T-helper 17 cell (primary cell): ENCODE results near the gene DNAJC2. TPM values are rescaled to one million over a fixed set of nuclear protein-coding genes. Genes with fewer than 3 reads are reported as not detected.
"Not testable (repeated sequence)": the region's sequence is repeated elsewhere in the genome, so short reads cannot be mapped to it uniquely, and the experiment has no call there.

Experiments
- ATAC-seq: fragments of 150-1000 bp; cut with Tn5 transposase; 2 replicates; pipeline ENCODE4 v1.10.0; 2021; ENCODE audit warnings: mild to moderate bottlenecking, moderate library complexity
- DNase-seq, 3 donors: peaks; one replicate each; pipeline versions ENCODE4 v3.0.0 to v3.0.0-alpha.2; 2020 to 2021
- H3K9me3 ChIP-seq: one replicate; pipeline ENCODE4 v1.7.0; 2013; ENCODE audit warnings: low read length, mild to moderate bottlenecking; ENCODE audit not compliant: control insufficient read depth, poor library complexity, severe bottlenecking
- H3K27ac Mint-ChIP-seq: one replicate; pipeline ENCODE4 v1.8.0; 2022; ENCODE audit warnings: mild to moderate bottlenecking, moderate library complexity, mixed read lengths
- H3K27me3 Mint-ChIP-seq: one replicate; pipeline ENCODE4 v1.8.0; 2022; ENCODE audit warnings: mixed read lengths
- H3K36me3 Mint-ChIP-seq: one replicate; pipeline ENCODE4 v1.8.0; 2022; ENCODE audit warnings: low read depth, mixed read lengths
- H3K4me1 Mint-ChIP-seq: one replicate; pipeline ENCODE4 v1.8.0; 2022; ENCODE audit warnings: mild to moderate bottlenecking, mixed read lengths
- H3K4me3 Mint-ChIP-seq: one replicate; pipeline ENCODE4 v1.8.0; 2022; ENCODE audit warnings: mild to moderate bottlenecking, moderate library complexity, mixed read lengths
- total RNA-seq, 4 donors: library from RNA in 2 of 4; stranded (reverse) in 2 of 4; gene quantifications; one replicate each; pipeline ENCODE4 v1.2.3 and lab custom pipeline; 2022 to 2026

Gene DNAJC2
- total RNA-seq, 2 donors from 2014 or later = 56.1 to 65.3 TPM

DNA sequence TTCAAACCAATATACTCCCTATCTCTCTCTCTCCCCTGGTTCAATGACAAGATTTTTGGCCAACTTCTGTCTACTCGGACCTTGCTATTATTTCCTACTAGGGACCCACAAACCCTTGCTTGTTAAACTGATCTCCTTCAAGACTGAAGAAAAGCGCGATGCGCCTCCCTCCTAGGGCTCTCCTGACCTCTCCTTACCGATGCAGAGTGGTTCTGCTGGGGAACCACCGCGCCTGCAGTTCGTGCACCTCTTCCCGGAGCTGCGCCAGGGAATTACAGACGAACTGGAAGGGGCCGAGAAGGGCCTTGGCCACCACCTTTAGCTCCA is 65.0 kb downstream of the DNAJC2 start:
- H3K27me3 Mint-ChIP-seq, H3K36me3 Mint-ChIP-seq, H3K9me3 ChIP-seq: not testable (repeated sequence)
- Mint-ChIP-seq H3K4me1 (peaks cover 17% of the 10 kb centered on the region), H3K4me3 (peak overlapping the region; percentile 97), H3K27ac (peak overlapping the region; percentile 97)
- ATAC-seq (peak; percentile 12), DNase-seq (peak in 1 of 3 donors; percentile 13)

- not testable (repeated sequence) for H3K4me3 Mint-ChIP-seq, H3K27ac Mint-ChIP-seq, DNase-seq, ATAC-seq, H3K36me3 Mint-ChIP-seq, H3K9me3 ChIP-seq, H3K27me3 Mint-ChIP-seq
- peaks cover 17% of the 10 kb centered on the region for H3K4me1 Mint-ChIP-seq
Observed at GRCh38 chr7:103278195-103278594, 66.4 kb downstream of the DNAJC2 start.

- H3K27me3 Mint-ChIP-seq, H3K36me3 Mint-ChIP-seq: not testable (repeated sequence)
Observed at GRCh38 chr7:103274867-103275266, 69.7 kb downstream of the DNAJC2 start.

GRCh38 chr7:103273374-103273773 is 71.2 kb downstream of the DNAJC2 start:
- not testable (repeated sequence) for H3K36me3 Mint-ChIP-seq, H3K27ac Mint-ChIP-seq, H3K4me1 Mint-ChIP-seq, ATAC-seq, DNase-seq, H3K9me3 ChIP-seq, H3K27me3 Mint-ChIP-seq, H3K4me3 Mint-ChIP-seq

More at GRCh38 chr7:103274867-103275266, 69.7 kb downstream of the DNAJC2 start:
- DNase-seq, H3K27ac Mint-ChIP-seq, H3K4me1 Mint-ChIP-seq, H3K4me3 Mint-ChIP-seq, H3K9me3 ChIP-seq, ATAC-seq: not testable (repeated sequence)

- H3K9me3 ChIP-seq, H3K36me3 Mint-ChIP-seq, H3K4me1 Mint-ChIP-seq, H3K27ac Mint-ChIP-seq, H3K4me3 Mint-ChIP-seq, H3K27me3 Mint-ChIP-seq, ATAC-seq, DNase-seq: not testable (repeated sequence)
Observed at GRCh38 chr7:103266229-103266628, 78.3 kb downstream of the DNAJC2 start.

DNA sequence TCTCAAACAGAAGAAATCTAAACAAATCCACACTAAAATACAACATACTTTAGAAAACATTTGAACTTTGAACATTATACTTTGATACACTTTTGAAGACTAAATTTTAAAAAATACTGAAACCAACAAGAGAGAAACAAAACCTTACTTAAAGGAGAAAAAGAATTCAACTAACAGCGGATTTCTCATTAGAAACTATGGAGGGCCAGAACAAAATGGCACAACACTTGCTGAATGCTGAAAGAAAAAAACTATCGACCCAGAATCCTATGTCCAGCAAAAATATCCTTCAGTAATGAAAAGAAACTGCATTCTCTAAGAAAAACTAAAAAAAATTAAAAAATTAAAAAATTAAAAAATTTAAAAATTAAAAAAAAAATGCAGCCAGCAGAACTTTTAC is 80.5 kb downstream of the DNAJC2 start:
- H3K9me3 ChIP-seq, H3K4me1 Mint-ChIP-seq, H3K4me3 Mint-ChIP-seq, H3K36me3 Mint-ChIP-seq, H3K27me3 Mint-ChIP-seq, H3K27ac Mint-ChIP-seq, ATAC-seq, DNase-seq: not testable (repeated sequence)

Other genes with a start within 250 kb of the DNAJC2 start
- gene NAPEPLD, start 195.7 kb downstream of the DNAJC2 start, total RNA-seq = 1 to 10 TPM; 2.4 to 3.7 TPM
- 10 to 100 TPM; 73.9 to 80.8 TPM for gene PMPCB, start 47.3 kb downstream of the DNAJC2 start, total RNA-seq
- gene PSMC2, start 2.9 kb upstream of the DNAJC2 start, total RNA-seq = 10 to 100 TPM; 77.4 to 91.1 TPM
- gene SLC26A5, start 101.4 kb upstream of the DNAJC2 start, total RNA-seq = not detected